Measurements from ENCODE around the gene PAOX. TPM values are rescaled to one million over a fixed set of nuclear protein-coding genes. Genes with fewer than 3 reads are reported as not detected.
A peak's percentile ranks its signal among the peaks of the same experiment; 100 is the strongest.

PAOX gene
- total RNA-seq, 2 donors from 2014 or later, result 9.7 to 11.1 TPM

GRCh38 chr10:133399123-133399601 is 20.1 kb downstream of the PAOX start:
- no peak for DNase-seq
- TF ChIP-seq CTCF (conservative IDR thresholded peaks at IDR 0.05), result no peak
- Histone ChIP-seq H3K36me3 (ENCODE audit: control insufficient read depth, insufficient read depth, low read length) (peaks cover 73% of the 10 kb centered on the region), H3K27me3 (ENCODE audit: control insufficient read depth, insufficient read depth, low read length, poor library complexity, severe bottlenecking) (no peaks in the 10 kb centered on the region), H3K27ac (ENCODE audit: low read depth, low read length) (no peak overlapping the region), H3K9ac (ENCODE audit: extremely low read depth, low read length, poor library complexity, severe bottlenecking) (no peak overlapping the region), H3K4me3 (ENCODE audit: low read length) (no peak overlapping the region), H3K4me1 (ENCODE audit: control insufficient read depth, insufficient read depth, low read length) (no peaks in the 10 kb centered on the region), H3K9me3 (ENCODE audit: control insufficient read depth, low read length) (no peaks in the 10 kb centered on the region)
- no peak overlapping the region for H3K27ac Mint-ChIP-seq
- H3K4me1 Mint-ChIP-seq, result peaks cover 3% of the 10 kb centered on the region
- H3K27me3 Mint-ChIP-seq (ENCODE audit: insufficient read depth), result no peaks in the 10 kb centered on the region
- H3K36me3 Mint-ChIP-seq (ENCODE audit: low read depth), result peaks cover 67% of the 10 kb centered on the region
- no peak overlapping the region for H3K4me3 Mint-ChIP-seq
- H3K9me3 Mint-ChIP-seq, result no peaks in the 10 kb centered on the region
- 95 to 97% methylated on average over 4 to 19 of the region's 19 CpGs for WGBS, 2 experiments (ENCODE audit: insufficient coverage in 1 of 2, insufficient read length in 1 of 2)

GRCh38 chr10:133400624-133401424 is 21.8 kb downstream of the PAOX start:
- Histone ChIP-seq H3K27ac (ENCODE audit: low read depth, low read length) (no peak overlapping the region), H3K9ac (ENCODE audit: extremely low read depth, low read length, poor library complexity, severe bottlenecking) (no peak overlapping the region), H3K4me3 (ENCODE audit: low read length) (no peak overlapping the region), H3K4me1 (ENCODE audit: control insufficient read depth, insufficient read depth, low read length) (no peaks in the 10 kb centered on the region), H3K27me3 (ENCODE audit: control insufficient read depth, insufficient read depth, low read length, poor library complexity, severe bottlenecking) (no peaks in the 10 kb centered on the region), H3K36me3 (ENCODE audit: control insufficient read depth, insufficient read depth, low read length) (peaks cover 85% of the 10 kb centered on the region), H3K9me3 (ENCODE audit: control insufficient read depth, low read length) (no peaks in the 10 kb centered on the region)
- WGBS, 2 experiments (ENCODE audit: insufficient coverage in 1 of 2, insufficient read length in 1 of 2), result 93 to 97% methylated on average over 9 to 10 of the region's 10 CpGs
- no peak for TF ChIP-seq CTCF (conservative IDR thresholded peaks at IDR 0.05)
- Mint-ChIP-seq H3K4me1 (no peaks in the 10 kb centered on the region), H3K27ac (peak overlapping the region; percentile 9), H3K9me3 (no peaks in the 10 kb centered on the region), H3K27me3 (ENCODE audit: insufficient read depth) (no peaks in the 10 kb centered on the region), H3K36me3 (ENCODE audit: low read depth) (peaks cover 80% of the 10 kb centered on the region), H3K4me3 (no peak overlapping the region)
- DNase-seq, result no peak

- DNase-seq, result no peak
- no peak overlapping the region for H3K4me3 Mint-ChIP-seq
Measured at GRCh38 chr10:133401500-133401899, 22.4 kb downstream of the PAOX start.

More at GRCh38 chr10:133401500-133401899, 22.4 kb downstream of the PAOX start:
- no peaks in the 10 kb centered on the region for H3K9me3 Mint-ChIP-seq
- H3K36me3 Mint-ChIP-seq (ENCODE audit: low read depth), result peaks cover 82% of the 10 kb centered on the region
- no peak overlapping the region for H3K27ac ChIP-seq (ENCODE audit: low read depth, low read length)
- H3K4me1 Mint-ChIP-seq, result no peaks in the 10 kb centered on the region
- WGBS, 2 experiments (ENCODE audit: insufficient coverage in 1 of 2, insufficient read length in 1 of 2), result 95 to 100% methylated on average over 5 to 12 of the region's 12 CpGs
- peak overlapping the region; percentile 9 for H3K27ac Mint-ChIP-seq
- no peak overlapping the region for H3K4me3 ChIP-seq (ENCODE audit: low read length)
- H3K27me3 ChIP-seq (ENCODE audit: control insufficient read depth, insufficient read depth, low read length, poor library complexity, severe bottlenecking), result no peaks in the 10 kb centered on the region
- no peaks in the 10 kb centered on the region for H3K27me3 Mint-ChIP-seq (ENCODE audit: insufficient read depth)
- H3K36me3 ChIP-seq (ENCODE audit: control insufficient read depth, insufficient read depth, low read length), result peaks cover 83% of the 10 kb centered on the region
- no peaks in the 10 kb centered on the region for H3K9me3 ChIP-seq (ENCODE audit: control insufficient read depth, low read length)
- TF ChIP-seq CTCF (conservative IDR thresholded peaks at IDR 0.05), result no peak
- H3K9ac ChIP-seq (ENCODE audit: extremely low read depth, low read length, poor library complexity, severe bottlenecking), result no peak overlapping the region
- no peaks in the 10 kb centered on the region for H3K4me1 ChIP-seq (ENCODE audit: control insufficient read depth, insufficient read depth, low read length)

All from endodermal cell (in vitro differentiated cells).